Upper lobe of left lung (tissue), 6 donors: ENCODE data around the gene PNLIPRP3. TPM values are rescaled to one million over a fixed set of nuclear protein-coding genes. Genes with fewer than 3 reads are reported as not detected.
A peak's percentile ranks its signal among the peaks of the same experiment; 100 is the strongest.

ENCODE experiments used
- ATAC-seq, 2 donors: fragments of 200-7000 bp; cut with Tn5 transposase; one replicate each; pipeline ENCODE4 v1.9.1; 2022; ENCODE audit warnings: mild to moderate bottlenecking in 2 of 2, moderate library complexity in 2 of 2; ENCODE audit not compliant: low FRiP score in 2 of 2
- DNase-seq, 2 donors: peaks; one replicate each; pipeline ENCODE4 v3.0.0-alpha.2; 2019 to 2020
- H3K27ac ChIP-seq, 4 donors: fragments of 200-600 bp; sonication (generic); one replicate each; pipeline ENCODE4 v1.5.1; 2016 to 2019
- H3K27me3 ChIP-seq, 4 donors: fragments of 200-600 bp; sonication (generic); one replicate each; pipeline ENCODE4 v1.5.1; 2017 to 2019
- H3K36me3 ChIP-seq, 4 donors: fragments of 200-600 bp; sonication (generic); one replicate each; pipeline ENCODE4 v1.5.1; 2016 to 2019
- H3K4me1 ChIP-seq, 4 donors: fragments of 200-600 bp; sonication (generic); one replicate each; pipeline ENCODE4 v1.5.1; 2018 to 2019
- H3K4me3 ChIP-seq, 4 donors: fragments of 200-600 bp; sonication (generic); one replicate each; pipeline ENCODE4 v1.5.1; 2017 to 2019; ENCODE audit warnings: mild to moderate bottlenecking in 2 of 4, moderate library complexity in 1 of 4
- H3K9me3 ChIP-seq, 4 donors: fragments of 200-600 bp; sonication (generic); one replicate each; pipeline ENCODE4 v1.5.1; 2018 to 2019
- CTCF ChIP-seq, 6 experiments: fragments of 450-650 bp in 4 of 6; fragments of 200-600 bp in 2 of 6; sonication (generic) in 2 of 6; IDR thresholded peaks; one replicate each; pipeline ENCODE4 v1.5.1; 2016 to 2019; ENCODE audit warnings: antibody characterized with exemption in 6 of 6
- EP300 ChIP-seq, 4 donors: sonication (generic); formaldehyde crosslinking; IDR thresholded peaks; one replicate each; pipeline ENCODE4 v1.5.1; 2017; ENCODE audit warnings: antibody characterized with exemption in 4 of 4, control low read depth in 2 of 4
- POLR2A ChIP-seq, 4 donors: fragments of 450-650 bp; IDR thresholded peaks; one replicate each; pipeline ENCODE4 v1.5.1; 2016 to 2017; ENCODE audit warnings: antibody characterized with exemption in 4 of 4, mild to moderate bottlenecking in 2 of 4
- POLR2AphosphoS5 ChIP-seq, 2 donors: sonication (generic); formaldehyde crosslinking; IDR thresholded peaks; one replicate each; pipeline ENCODE4 v1.5.1; 2017; ENCODE audit warnings: antibody characterized with exemption in 2 of 2
- WGBS, 2 donors: methylation state at CpG; one replicate each; pipeline ENCODE4 v1.1.5; 2017 to 2018; 5-methylcytosine and 5-hydroxymethylcytosine counted together
- small RNA-seq, 4 donors: library from RNA; depleted of rRNA; stranded (forward); fragments of <200 nt; gene quantifications; one replicate each; pipeline ENCODE3, GENCODE V24; 2016
- total RNA-seq, 6 donors: library from RNA; depleted of rRNA in 4 of 6; stranded (reverse); fragments of >200 nt in 4 of 6; gene quantifications; one replicate each; pipeline versions ENCODE4 v1.1.0 to v1.2.1, GENCODE V29; 2016 to 2021
- donor health status: DM: no; HTN: no; CAD: no; lungs with moderate emphysema.
- donor health status: DM: no; HTN: yes; CAD: no; lungs with severe emphysema.

PNLIPRP3 gene
- total RNA-seq, 6 donors from 2014 or later, result 0.20 to 0.22 TPM; not detected in 4

GRCh38 chr10:116521424-116522290, 94.0 kb downstream of the PNLIPRP3 start:
- ATAC-seq (peak in 1 of 2 donors; percentile 59), DNase-seq (no peak)
- 33 to 37% methylated on average over 10 of the region's 10 CpGs for WGBS, 2 donors
- no peak overlapping the region for H3K27ac ChIP-seq
- H3K36me3 ChIP-seq, result no peaks in the 10 kb centered on the region
- no peak overlapping the region for H3K4me3 ChIP-seq
- H3K27me3 ChIP-seq, result no peaks in the 10 kb centered on the region
- TF ChIP-seq CTCF (IDR thresholded peaks at IDR 0.05) (peak in 5 of 6 experiments; percentile 34 to 84 (median 51)), EP300 (IDR thresholded peaks at IDR 0.05) (no peak), POLR2A (IDR thresholded peaks at IDR 0.05) (no peak), POLR2AphosphoS5 (IDR thresholded peaks at IDR 0.05) (no peak)
- no peaks in the 10 kb centered on the region for H3K9me3 ChIP-seq
- no peaks in the 10 kb centered on the region for H3K4me1 ChIP-seq

DNA sequence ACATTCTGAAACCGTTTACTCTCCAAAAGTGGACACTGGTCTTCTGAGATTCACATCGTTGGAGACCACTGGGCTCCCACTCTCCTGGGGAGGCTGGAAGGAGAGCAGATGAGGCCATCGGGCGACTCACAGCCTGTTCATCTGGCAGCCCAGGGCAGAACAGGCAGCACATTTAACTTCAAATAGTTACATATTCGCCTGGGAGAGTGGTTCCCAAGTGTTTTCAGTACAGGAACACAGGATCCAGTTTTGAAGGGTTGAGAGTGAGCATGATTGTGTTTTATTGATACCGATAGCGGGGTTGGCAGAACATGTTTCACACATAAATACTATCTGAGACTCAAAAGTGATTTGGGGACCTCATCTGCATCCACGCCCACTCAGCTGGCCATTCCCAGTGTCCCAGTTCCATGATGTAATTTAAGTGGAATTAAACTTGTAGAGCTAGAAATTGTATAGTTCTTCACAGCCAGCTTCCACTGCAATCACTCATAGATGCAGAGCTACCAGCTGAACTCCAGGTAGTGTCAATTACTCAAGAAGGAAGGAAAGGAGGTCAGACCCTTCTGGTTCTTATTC, 95.2 kb downstream of the PNLIPRP3 start:
- Histone ChIP-seq H3K4me1 (no peaks in the 10 kb centered on the region), H3K36me3 (no peaks in the 10 kb centered on the region), H3K4me3 (no peak overlapping the region), H3K9me3 (no peaks in the 10 kb centered on the region), H3K27ac (no peak overlapping the region), H3K27me3 (no peaks in the 10 kb centered on the region)
- 71 to 78% methylated on average over 8 of the region's 8 CpGs for WGBS, 2 donors
- ATAC-seq (no peak), DNase-seq (no peak)
- no peak for TF ChIP-seq CTCF (IDR thresholded peaks at IDR 0.05)
- TF ChIP-seq POLR2A (IDR thresholded peaks at IDR 0.05), result no peak
- no peak for TF ChIP-seq POLR2AphosphoS5 (IDR thresholded peaks at IDR 0.05)
- no peak for TF ChIP-seq EP300 (IDR thresholded peaks at IDR 0.05)

DNA sequence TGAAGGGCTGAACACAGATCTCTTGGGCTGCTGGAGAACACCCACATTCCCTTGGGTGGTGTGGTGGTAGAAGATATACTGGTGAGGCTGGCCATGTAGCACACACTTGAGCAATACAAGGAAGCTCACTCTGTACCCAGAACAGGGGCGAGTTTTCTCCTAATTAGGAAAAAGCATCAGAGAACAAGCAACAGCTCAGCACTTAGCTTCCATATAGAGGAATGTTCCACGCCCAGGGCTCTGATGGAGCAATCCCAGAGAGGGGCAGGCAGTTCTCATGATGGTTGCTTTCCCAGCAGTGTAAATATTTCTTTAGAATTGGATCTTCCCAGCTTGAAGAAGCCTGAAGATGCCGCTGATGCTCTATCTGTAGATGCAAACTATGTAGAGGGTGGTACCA, 97.1 kb downstream of the PNLIPRP3 start:
- no peak for DNase-seq
- ATAC-seq, result peak in 1 of 2 donors; percentile 62
- TF ChIP-seq POLR2A (IDR thresholded peaks at IDR 0.05) (no peak), POLR2AphosphoS5 (IDR thresholded peaks at IDR 0.05) (no peak), CTCF (IDR thresholded peaks at IDR 0.05) (no peak)
- no peak overlapping the region for H3K4me3 ChIP-seq
- 86 to 92% methylated on average over 1 to 3 of the region's 3 CpGs for WGBS, 2 donors
- no peaks in the 10 kb centered on the region for H3K4me1 ChIP-seq
- H3K27me3 ChIP-seq, result no peaks in the 10 kb centered on the region
- H3K36me3 ChIP-seq, result no peaks in the 10 kb centered on the region
- no peak overlapping the region for H3K27ac ChIP-seq
- no peaks in the 10 kb centered on the region for H3K9me3 ChIP-seq

- no peaks in the 10 kb centered on the region for H3K4me1 ChIP-seq
- no peaks in the 10 kb centered on the region for H3K36me3 ChIP-seq
- no peak for ATAC-seq
- no peak overlapping the region for H3K27ac ChIP-seq
- H3K27me3 ChIP-seq, result no peaks in the 10 kb centered on the region
- no peak for DNase-seq
- no peak overlapping the region for H3K4me3 ChIP-seq
- H3K9me3 ChIP-seq, result no peaks in the 10 kb centered on the region
- 36 to 55% methylated on average over 3 of the region's 3 CpGs for WGBS, 2 donors
- TF ChIP-seq EP300 (IDR thresholded peaks at IDR 0.05) (no peak), POLR2AphosphoS5 (IDR thresholded peaks at IDR 0.05) (no peak), POLR2A (IDR thresholded peaks at IDR 0.05) (no peak), CTCF (IDR thresholded peaks at IDR 0.05) (no peak)
Observed at GRCh38 chr10:116526219-116526618, 98.6 kb downstream of the PNLIPRP3 start.

Small RNA genes within 50 kb of the gene (small RNA-seq; reads per million reads assigned to genes)
- 0 reads per million in 4 donors for gene SNRPGP6

Other genes starting within 250 kb of the PNLIPRP3 start
- gene GFRA1, start 154.6 kb upstream of the PNLIPRP3 start, total RNA-seq, result 1 to 10 TPM in 5 of 6 donors, under 1 TPM in 1; under 0.01 to 9.2 (median 2.3) TPM
- gene CCDC172, start 103.4 kb upstream of the PNLIPRP3 start, total RNA-seq, result not detected
- 1 to 10 TPM in 2 of 6 donors, not detected in 4; 1.7 to 3.3 TPM for gene PNLIP, start 118.1 kb downstream of the PNLIPRP3 start, total RNA-seq
- 1 to 10 TPM in 1 of 6 donors, under 1 TPM in 1, not detected in 4; 0.66 to 1.7 TPM for gene PNLIPRP1, start 163.1 kb downstream of the PNLIPRP3 start, total RNA-seq
- under 1 TPM in 2 of 6 donors, not detected in 4; 0.49 to 0.88 TPM for gene PNLIPRP2, start 193.1 kb downstream of the PNLIPRP3 start, total RNA-seq